DMS153 treated with DMSO at 0.1 percent for 48 hours (cell line): ENCODE data around the gene CNIH3.

Experiments
- DNase-seq: peaks from one replicate; lab custom pipeline; 2025; ENCODE audit not compliant: unreplicated experiment; lab: John Stamatoyannopoulos, UW

CNIH3 gene

DNA sequence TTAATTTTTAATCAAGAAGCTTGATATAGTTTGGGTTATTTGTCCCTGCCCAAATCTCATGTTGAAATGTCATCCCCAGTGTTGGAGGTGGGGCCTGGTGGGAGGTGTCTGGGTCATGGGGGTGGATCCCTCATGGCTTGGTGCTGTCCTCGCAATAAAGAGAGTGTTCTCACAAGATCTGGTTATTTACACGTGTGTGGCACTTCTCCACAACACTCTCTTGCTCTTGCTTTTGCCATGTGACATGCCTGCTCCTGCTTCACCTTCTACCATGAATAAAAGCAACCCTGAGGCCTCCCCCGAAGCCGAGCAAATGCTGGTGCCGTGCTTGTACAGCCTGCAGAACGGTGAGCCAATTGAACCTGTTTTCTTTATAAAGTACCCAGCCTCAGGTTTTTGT is 2.6 kb upstream of the CNIH3 start:
- DNase-seq, result no peak

DNA sequence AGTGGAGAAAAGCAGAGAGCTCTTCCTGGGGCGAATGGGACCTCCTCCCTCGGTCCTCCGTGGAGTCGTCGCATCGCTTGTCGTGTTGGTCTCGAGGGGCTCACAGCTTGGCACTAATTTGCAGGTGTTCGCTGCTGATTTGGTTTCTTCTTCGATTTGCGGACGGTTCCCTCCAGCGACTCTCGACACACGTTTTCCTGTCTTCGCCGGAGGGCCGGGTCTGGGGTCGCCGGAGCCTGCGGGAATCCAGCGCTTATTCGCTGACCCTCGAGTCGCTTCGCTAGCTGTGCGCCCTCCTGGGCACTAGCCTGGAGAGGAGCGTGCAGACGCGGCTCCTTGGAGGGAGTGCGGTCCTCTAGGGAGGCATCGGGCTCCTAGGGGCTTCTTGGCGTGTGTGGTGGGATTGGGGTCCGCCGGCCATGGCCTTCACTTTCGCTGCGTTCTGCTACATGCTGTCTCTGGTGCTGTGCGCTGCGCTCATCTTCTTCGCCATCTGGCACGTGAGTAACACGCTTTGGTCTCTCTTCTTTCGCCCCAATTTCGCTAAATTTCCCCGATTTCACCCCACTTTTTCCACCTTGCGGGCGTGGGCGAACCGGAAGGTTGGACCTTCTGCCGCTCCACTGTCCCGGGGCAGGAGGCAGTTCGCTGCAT is 766 bp downstream of the CNIH3 start:
- no peak for DNase-seq

DNA sequence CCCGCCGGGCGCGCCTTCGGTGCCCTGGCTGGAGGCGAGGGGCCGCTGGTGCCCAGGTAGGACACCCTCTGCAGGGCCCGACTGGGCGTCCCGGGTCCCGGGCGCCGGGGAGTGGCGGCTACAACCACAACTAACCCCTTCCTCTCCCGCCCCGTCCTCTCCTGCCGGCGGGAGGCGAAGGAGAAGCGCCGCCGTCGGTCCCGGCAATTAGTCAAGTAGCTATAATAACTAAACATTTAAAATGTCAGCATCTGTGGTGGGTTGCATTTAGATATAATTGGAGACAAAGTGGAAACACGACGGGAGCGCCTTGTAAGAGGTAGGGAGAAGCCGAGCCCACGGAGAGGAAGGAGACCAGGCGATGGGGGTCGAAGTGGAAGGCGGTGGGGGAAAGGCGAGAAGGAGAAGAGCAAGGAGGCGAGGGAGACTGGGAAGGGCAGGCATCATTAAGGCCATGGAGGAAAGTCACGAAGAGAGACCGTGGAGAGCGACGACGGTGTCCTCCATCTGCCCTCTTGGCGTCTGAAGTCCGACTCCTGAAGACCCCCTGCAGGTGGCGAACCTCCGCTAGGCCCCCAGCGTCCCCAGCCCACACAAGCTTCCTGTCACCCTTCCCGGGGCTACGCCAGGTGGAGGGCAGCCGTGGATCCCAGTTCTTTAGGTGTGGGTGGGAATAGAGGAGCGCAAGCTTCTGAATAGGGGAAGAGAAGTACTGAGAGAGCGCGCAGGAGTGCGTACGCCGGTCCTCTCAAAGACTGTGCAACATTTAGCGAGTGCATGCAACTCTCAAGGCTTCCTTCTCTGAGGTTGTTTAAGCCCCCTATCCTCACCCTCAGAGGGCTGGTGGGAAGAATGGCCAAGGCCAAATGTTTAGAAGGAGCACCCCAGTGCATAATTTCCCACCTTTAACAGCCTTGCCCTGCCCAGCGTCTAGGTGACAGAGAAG is 1.6 kb downstream of the CNIH3 start:
- DNase-seq, result no peak

DNA sequence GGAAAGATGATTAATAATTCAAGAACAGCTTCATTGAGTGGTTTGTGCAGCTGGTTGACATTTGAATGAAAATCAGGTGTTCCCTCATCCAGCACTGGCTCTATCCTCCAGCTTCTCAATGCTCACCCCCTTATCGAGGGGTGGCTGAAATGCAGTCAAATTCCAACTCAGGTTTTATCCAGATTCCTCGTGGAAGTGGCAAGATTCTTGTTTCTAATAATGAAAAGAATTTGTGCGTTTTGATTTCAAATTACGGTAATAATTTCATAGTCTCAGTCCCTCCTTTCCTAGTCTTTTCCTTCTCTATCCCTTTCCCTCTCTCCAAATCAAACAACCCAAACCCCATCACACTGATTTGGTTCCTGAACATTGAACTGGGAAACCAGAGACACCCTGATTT is 3.1 kb downstream of the CNIH3 start:
- DNase-seq, result no peak

DNA sequence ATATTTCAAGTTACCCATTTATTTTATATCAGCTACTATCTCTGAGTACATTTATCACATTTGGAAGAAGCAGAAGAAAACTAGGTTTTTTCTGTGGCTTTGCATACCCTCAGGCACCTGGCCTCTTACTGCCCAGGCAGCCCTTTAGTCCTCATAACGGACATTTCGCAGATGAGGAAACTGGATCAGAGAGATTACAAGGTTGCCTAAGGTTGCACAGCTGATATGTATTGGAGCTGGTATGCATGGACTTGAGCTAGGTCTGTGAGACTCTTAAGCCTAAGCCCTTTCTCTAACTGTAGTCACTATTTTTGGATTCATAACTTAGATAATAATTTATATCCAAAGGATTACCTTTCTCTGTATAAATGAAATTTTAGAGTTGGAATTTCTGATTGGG is 4.0 kb downstream of the CNIH3 start:
- no peak for DNase-seq

DNA sequence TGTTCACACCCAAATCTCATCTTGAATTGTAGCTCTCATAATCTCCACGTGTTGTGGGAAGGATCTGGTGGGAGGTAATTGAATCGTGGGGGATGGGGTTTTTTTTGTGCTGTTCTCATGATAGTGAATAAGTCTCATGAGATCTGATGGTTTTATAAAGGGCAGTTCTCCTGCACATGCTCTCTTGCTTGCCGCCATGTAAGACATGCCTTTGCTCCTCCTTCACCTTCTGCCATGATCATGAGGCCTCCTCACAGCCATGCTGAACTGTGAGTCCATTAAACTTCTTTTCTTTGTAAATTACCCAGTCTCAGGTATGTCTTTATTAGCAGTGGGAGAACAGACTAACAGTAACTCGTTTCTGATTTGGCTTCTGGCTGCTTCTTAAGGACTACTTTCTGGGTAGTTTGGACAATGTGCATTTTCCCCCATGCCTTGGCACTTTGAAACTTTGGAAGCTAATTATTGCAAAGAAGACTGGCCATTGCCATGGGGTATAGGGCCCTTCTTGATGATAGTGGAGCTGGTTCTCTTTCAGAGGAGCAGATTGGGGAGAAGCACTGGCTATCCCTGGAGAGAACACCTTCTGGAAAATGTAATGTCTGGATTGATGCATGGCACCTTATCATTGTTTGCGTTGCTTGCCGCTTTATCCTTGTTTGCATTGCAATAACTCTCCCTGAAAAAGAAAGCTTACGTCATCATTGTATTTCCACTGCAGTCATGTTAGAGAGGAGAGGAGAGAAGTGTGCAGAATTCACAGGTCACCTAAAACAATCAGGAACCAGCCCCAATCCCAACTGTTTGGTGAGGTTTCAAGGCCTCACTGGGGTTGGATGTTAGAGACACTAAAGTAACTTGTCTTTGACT is 5.9 kb downstream of the CNIH3 start:
- DNase-seq, result peak; percentile 93

DNA sequence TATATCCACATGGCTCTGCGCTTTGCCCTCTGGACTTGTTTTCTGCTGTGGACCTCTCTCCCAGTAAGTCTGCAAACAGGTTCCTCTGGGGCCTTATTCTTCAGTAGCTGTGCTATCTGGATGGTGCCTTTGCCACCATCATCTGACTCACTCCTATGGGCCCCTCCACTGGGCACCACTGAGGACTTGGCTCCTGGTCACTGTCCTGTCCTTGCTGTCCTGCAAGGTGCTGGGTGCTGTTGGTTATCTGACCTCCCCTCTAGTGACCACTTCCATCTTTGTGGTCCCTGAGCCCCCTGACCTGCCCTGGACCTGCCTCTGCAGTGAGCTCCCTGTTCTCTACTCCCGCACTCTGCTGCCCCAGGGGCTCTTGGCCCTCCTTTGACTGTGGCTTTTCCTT is 6.7 kb downstream of the CNIH3 start:
- no peak for DNase-seq

DNA sequence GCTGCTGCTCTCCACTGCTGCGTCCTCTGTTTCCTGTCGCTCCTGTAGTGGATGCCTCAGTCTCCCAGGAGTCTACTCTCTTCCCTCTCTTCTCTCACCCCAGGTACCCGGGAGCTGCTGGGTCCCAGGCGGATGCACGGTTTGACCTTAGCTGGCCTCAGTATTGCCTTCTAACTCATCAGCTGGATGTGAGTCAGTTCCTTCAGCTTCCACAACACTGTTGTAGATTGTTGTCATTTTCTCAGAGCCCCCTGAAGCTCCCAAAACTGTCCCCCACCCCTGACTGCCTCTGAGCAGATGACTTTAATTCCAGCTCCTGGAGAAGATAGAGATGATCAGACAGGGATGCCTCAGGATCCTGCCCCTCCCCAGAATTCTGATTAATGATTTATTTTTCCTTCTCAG is 7.2 kb downstream of the CNIH3 start:
- no peak for DNase-seq

DNA sequence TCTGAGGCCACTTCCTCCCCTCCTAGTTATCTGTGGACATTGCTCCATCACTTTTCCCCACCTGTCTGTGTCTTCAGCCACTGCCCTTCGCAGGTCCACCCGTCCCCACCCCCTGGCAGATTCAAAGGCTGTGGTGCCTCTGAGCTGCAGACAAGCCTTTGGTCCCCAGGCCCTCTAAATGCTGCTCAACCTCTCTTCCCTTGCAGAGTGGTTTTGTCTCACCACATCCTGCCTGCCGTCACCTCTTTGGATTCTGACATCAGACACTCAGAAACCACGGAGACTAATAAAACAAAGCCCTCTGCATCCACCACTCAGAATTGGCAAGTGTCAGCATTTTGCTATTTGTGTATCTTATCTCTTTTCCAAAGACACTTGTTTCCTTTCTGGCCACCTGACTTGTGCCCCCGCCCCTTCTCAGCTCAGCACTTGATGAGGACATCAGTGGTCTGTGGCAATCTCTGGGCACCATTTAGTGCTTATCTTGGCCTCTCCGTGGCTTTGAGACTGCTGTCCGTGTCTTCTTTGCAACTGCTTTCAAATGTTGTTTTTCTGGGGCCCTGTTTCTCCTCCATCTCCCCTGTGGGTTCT is 7.7 kb downstream of the CNIH3 start:
- DNase-seq, result peak; percentile 91

DNA sequence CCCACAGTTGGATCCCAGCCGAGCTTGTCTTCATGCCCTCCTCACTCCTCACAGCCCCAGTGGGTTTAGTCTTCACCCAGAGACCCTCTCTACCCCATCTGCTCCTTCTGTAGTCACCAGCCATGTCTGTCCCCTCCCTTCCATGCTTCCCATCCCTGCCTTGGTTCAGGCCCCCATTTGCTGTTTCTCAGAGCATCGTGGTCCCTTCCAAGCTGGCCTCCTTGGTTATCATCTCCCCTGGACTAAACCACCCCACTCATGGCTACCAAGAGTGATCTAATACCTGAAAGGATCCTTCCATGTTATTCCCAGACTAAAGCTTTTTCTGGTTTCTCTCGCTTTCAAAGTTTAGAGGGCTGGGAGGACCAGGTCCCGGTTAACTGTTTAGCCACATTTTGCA is 8.3 kb downstream of the CNIH3 start:
- no peak for DNase-seq

DNA sequence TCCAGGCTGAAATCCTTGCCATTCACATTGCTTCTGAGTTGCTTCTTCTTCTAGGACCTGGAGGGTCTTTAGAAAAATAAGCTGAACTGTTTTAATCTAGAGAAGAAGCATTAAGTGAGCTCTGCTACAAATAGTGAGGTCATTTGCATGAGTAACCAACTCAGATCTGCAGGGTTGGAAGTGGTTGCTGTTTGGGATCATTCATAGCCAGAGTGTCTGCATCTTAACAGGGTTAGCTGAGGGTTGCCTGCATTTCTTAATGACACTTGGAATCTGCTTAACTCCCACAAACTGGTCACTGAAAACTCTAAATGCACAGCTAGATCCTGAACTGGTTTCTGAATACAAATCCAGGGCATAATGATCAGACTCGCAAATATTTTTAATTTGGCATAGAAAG is 9.9 kb downstream of the CNIH3 start:
- no peak for DNase-seq

DNA sequence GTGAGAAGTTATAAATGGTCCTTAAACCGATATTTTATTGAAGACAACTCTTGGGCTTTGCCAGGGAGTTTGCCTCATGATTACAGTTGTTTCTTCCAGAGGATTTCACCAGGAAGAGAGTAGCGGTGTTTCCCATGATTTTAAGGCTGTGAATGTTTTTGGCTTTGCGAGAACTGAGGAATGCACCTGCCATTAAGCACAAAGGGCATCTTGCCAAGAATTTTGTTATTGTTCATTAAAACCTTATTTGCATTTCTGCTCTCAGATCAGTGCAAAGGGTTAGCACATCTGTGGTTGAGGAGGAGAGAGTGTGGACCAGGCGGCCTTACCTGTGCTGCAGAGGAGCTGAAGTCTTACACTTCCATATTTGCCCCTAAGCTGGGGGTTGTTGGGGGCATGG is 13.8 kb downstream of the CNIH3 start:
- no peak for DNase-seq

DNA sequence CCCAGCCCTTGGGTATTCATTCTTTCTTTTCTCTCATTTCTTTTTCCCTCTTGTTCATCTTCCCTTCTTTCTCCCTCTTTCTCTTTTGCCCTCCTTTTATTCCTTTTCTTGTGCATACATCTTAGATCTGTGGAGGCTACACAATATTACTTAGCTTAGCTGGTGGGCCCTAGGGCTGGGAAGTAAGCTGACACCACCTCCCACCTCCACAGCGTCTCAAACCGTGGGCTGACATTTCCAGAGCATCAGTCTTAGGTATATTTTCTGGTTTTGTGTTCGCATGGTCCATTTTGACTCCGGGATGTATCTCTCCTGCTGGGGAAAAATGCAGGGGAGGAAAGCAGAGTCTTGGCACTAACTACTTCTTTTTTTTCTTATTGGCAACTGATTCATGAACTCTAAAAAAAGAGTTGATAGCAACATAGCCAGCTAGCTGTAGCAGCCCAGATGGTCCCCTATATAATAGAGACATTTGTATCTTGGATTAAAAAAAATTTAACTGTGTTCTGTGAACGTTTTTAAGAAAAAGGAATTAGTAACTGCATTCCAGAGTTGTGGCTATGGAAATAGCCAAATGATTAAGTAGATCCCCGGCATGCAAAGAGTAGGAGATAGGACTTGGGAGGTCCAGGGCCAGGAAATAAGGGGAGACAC is 15.5 kb downstream of the CNIH3 start:
- DNase-seq, result no peak

DNA sequence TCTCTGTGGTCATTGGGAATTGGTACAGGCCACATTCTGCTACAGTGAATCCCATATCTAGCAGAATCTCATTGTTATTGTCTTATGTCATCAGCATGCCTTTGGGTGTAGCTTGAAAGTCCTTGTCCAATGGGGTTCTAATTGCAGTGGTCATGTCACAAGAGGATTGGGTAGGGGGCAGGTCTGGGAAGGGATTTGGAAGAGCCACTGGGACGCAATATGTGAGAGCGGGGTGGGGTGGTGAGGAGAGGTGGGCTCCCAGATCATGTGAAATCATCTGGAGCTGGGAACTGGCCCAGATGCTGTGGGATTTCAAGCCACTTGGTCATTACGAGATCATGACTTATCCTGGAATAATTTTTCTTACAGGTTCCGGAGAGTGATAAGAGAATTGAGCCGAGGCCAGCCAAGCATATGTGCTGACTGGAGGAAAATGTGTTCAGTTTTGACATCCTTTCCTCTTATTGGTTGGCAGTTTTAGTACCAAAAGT is 16.3 kb downstream of the CNIH3 start:
- DNase-seq, result no peak

DNA sequence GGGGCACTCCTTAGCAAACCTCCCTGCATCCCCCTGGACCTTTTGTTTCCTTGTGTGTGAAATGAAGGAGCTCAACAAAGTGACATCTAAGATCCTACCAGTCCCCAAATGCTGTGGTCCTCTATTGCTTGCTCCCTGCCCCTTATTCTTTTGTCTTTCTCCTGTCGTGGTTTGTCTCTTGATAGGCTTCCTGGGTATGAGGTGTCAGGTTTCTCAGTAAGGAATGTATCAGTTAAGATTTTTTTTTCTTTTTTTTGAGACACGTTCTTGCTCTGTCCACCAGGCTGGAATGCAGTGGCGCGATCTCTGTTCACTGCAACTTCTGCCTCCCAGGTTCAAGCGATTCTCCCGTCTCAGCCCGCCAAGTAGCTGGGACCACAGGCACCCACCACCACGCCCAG is 16.8 kb downstream of the CNIH3 start:
- no peak for DNase-seq

DNA sequence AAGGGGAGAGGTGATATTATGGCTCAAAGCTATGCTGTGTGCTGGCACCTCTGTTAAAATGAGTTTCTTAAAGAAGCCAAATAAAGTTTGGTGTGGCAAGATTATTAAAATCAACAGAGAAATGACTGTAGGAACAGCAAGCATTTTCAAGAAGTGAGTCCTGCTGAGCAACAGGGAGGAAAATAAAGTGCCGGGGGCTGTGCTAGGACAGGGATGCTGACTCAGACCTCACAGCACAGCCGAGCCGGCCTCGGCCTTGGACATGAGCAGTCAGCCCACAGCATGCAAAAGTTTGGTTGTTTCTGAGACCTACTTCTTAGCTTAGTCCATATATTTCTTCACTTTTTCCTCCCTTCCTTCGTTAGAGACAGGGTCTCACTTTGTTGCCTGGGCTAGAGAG is 19.2 kb downstream of the CNIH3 start:
- DNase-seq, result no peak

DNA sequence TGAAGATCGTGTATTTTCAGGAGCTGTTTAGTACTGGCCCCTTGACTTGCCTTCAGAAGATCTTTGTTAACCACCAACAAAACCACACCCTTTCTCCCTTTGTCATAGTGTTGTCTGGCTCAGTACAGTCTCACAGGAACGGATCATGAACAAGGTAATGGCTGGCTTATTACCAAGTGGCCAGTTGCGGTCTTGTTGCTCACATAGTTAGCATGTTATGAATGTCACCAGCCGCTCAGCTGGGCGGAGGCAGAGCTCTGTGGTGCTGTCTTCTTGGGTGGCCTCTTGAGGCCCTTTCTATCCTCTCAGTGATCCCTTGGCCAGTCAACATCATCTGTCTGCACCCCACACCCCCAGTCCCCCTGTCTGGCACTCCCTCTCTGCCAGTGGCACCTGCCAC is 21.4 kb downstream of the CNIH3 start:
- no peak for DNase-seq

DNA sequence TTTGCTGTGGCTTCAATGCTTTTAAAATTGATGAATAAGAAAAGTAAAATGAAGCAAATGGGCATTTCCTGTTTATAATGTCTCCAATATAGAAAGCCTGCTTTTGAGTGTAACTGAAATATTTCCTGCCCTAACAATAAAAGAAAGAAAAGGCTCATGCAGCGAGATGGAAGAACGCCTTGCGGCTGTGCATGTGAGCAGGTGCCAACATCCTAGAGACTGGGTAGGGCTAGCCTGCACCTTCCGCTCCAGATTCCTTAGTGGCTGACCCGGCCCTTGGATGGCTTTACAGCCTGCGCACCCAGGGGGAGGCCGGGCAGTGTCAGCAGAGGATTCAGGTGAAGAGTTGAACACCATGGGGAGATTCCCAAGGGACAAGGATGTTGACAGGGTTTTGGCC is 21.8 kb downstream of the CNIH3 start:
- DNase-seq, result no peak

DNA sequence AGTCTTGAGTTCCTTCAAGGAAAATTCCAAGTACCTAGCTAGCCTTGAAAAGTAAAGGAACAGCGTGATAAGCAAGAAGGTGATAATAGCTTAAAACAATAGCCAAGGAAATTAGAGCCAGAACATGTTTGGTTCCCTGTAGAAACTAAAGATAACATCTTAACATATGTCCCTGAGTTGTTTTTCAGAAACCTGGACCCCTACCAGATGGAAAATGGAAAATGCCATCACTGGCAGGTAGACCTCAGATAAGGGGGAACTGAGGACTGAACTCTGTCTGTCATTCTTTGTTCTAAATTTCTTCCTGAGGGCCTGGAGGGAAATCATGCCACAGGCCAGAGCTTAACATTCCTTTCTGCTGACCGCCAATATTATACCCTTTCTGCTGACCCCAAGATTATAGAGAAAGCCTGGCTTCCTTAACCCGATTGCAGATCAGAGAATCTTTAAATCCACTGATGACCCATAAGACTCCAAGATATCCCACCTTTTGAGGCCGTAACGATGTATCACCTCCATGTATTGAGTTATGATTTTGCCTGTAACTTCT is 23.4 kb downstream of the CNIH3 start:
- no peak for DNase-seq

DNA sequence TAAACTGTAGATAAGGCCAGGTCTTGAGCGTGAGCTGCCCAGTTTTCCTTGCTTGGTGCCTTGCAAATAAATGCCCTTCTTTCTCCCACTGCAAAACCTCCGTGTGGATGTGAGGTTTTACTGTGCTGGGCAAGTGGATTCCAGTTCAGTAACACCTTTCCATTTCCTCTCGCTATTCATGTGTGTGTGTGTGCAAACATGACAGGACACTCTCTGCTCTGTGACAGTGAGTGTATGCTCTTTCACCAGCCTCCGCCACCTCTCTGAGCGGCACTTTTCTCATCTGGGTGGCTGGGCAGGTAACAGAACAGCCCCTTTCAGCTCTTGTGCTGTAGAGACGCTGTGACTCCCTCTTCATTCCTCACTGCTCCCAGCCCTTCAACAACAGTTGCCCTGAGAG is 23.9 kb downstream of the CNIH3 start:
- DNase-seq, result peak; percentile 60
